Ovary (tissue), 9 donors: ENCODE results near the gene TCF7. TPM values are rescaled to one million over a fixed set of nuclear protein-coding genes. Genes with fewer than 3 reads are reported as not detected.

Source experiments
- DNase-seq, 5 donors: peaks; one replicate each; pipeline ENCODE4 v3.0.0-alpha.2; 2019 to 2020
- H3K27ac ChIP-seq, 2 donors: fragments of 200-600 bp; one replicate each; pipeline versions ENCODE4 v1.5.1 to v1.8.0; 2019 to 2022
- H3K27me3 ChIP-seq: fragments of 200-600 bp; one replicate; pipeline ENCODE4 v1.8.0; 2022
- H3K36me3 ChIP-seq: fragments of 200-600 bp; sonication (generic); one replicate; pipeline ENCODE4 v1.5.1; 2019
- H3K4me1 ChIP-seq: one replicate; pipeline ENCODE4 v1.8.1; 2013; ENCODE audit warnings: mild to moderate bottlenecking, moderate library complexity; ENCODE audit not compliant: insufficient read depth
- H3K4me3 ChIP-seq: fragments of 200-600 bp; sonication (generic); one replicate; pipeline ENCODE4 v1.5.1; 2017
- H3K9me3 ChIP-seq, 2 donors: fragments of 200-600 bp in 1 of 2; sonication (generic) in 1 of 2; one replicate each; pipeline versions ENCODE4 v1.5.1 to v1.8.1; 2013 to 2019; ENCODE audit warnings: mild to moderate bottlenecking in 1 of 2, moderate library complexity in 1 of 2
- EP300 ChIP-seq: sonication (generic); formaldehyde crosslinking; IDR thresholded peaks from one replicate; pipeline ENCODE4 v1.6.1; 2017; ENCODE audit warnings: antibody characterized with exemption
- POLR2A ChIP-seq: fragments of 450-650 bp; IDR thresholded peaks from one replicate; pipeline ENCODE4 v1.6.1; 2017; ENCODE audit warnings: antibody characterized with exemption, mild to moderate bottlenecking, moderate library complexity
- WGBS, 3 donors: extraction: QIAGEN DNeasy Blood & Tissue Kit in 1 of 3; methylation state at CpG; one replicate each; pipeline versions ENCODE4 v1.1.5 to v1.1.7; 2013 to 2017; 5-methylcytosine and 5-hydroxymethylcytosine counted together
- intact Hi-C, 4 donors: fragments of 100-400 bp; cut with DNase I; formaldehyde crosslinking; loops; one replicate each; pipeline versions ENCODE4 v1.11.0 to v1.15.1; 2022 to 2023
- polyA plus RNA-seq, 2 donors: library from polyadenylated mRNA; stranded (reverse); fragments of 200-250 nt in 1 of 2; fragments of 350-450 nt in 1 of 2; fragmentation: Illumina TruSeq in 1 of 2; extraction: RNeasy Lipid Tissue Mini Kit (QIAGEN cat#74804) in 1 of 2; gene quantifications; one replicate each; pipeline ENCODE4 v1.2.3, GENCODE V29; 2013 to 2014
- total RNA-seq, 7 donors: library from RNA; depleted of rRNA in 2 of 7; stranded (reverse); fragments of >200 nt in 2 of 7; fragmentation: NEBNext Ultra II Directional in 3 of 7; extraction: Animal tissue kit (Norgen Biotek cat#: 25700) in 3 of 7; gene quantifications; one replicate each; pipeline versions ENCODE4 v1.1.0 to v1.2.4, GENCODE V29; 2016 to 2023
- TF ChIP-seq, protein P1 (sequence below), 3 donors: fragments of 450-650 bp in 2 of 3; fragments of 200-600 bp in 1 of 3; IDR thresholded peaks; one replicate each; pipeline versions ENCODE4 v1.5.1 to v1.8.0; 2016 to 2022; ENCODE audit warnings: antibody characterized with exemption in 3 of 3, mild to moderate bottlenecking in 1 of 3
- donor health status: DM: no; HTN: no; CAD: no; lungs with moderate emphysema.
- donor health status: DM: no; HTN: no; CAD: no.
- donor health status: Bipolar disorder and iron deficiency.
- donor health status: DM: yes; HTN: yes; CAD: no.
- donor health status: DM: no; HTN: no; CAD: no.
- donor health status: DM: yes; HTN: yes; CAD: no.

The TCF7 gene
- total and polyA plus RNA-seq, 9 donors = 1.7 to 15.2 (median 4.0) TPM

GRCh38 chr5:134093351-134093750 lies 21.1 kb upstream of the TCF7 start:
- TF ChIP-seq, protein P1, sequence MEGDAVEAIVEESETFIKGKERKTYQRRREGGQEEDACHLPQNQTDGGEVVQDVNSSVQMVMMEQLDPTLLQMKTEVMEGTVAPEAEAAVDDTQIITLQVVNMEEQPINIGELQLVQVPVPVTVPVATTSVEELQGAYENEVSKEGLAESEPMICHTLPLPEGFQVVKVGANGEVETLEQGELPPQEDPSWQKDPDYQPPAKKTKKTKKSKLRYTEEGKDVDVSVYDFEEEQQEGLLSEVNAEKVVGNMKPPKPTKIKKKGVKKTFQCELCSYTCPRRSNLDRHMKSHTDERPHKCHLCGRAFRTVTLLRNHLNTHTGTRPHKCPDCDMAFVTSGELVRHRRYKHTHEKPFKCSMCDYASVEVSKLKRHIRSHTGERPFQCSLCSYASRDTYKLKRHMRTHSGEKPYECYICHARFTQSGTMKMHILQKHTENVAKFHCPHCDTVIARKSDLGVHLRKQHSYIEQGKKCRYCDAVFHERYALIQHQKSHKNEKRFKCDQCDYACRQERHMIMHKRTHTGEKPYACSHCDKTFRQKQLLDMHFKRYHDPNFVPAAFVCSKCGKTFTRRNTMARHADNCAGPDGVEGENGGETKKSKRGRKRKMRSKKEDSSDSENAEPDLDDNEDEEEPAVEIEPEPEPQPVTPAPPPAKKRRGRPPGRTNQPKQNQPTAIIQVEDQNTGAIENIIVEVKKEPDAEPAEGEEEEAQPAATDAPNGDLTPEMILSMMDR (IDR thresholded peaks at IDR 0.05) = no peak
- TF ChIP-seq EP300 = no peak
- TF ChIP-seq POLR2A = no peak
- Histone ChIP-seq H3K4me3 (no peak overlapping the region), H3K36me3 (no peaks in the 10 kb centered on the region), H3K27me3 (no peaks in the 10 kb centered on the region), H3K4me1 (no peaks in the 10 kb centered on the region), H3K9me3 (no peaks in the 10 kb centered on the region), H3K27ac (no peak overlapping the region)
- intact Hi-C loops = no loop called here
- DNase-seq = no peak
- 91 to 98% (median 92%) methylated on average over 5 of the region's 5 CpGs for WGBS, 3 donors

DNA sequence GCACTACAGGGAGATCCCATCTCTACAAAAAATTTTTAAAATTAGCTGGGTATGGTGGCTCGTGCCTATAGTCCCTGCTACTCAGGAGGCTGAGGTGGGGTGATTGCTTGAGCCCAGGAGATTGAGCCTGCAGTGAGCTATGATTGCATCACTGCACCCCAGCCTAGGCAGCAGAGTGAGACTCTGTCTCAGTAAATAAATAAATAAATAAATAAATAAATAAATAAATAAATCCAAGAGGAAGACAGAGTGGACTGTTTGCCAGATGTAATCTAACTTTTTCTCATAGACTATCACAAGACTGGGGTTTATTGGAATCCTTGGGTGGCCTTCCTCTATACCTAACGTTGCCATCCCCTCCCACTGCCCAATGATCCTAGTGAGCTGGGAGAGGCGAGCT lies 19.2 kb upstream of the TCF7 start:
- no peak overlapping the region for H3K27ac ChIP-seq
- H3K9me3 ChIP-seq = no peaks in the 10 kb centered on the region
- no peaks in the 10 kb centered on the region for H3K36me3 ChIP-seq
- no peak for DNase-seq
- H3K4me3 ChIP-seq = no peak overlapping the region
- 75 to 78% (median 76%) methylated on average over 3 of the region's 3 CpGs for WGBS, 3 donors
- intact Hi-C loops = no loop called here
- no peak for TF ChIP-seq POLR2A
- no peak for TF ChIP-seq EP300
- TF ChIP-seq, protein P1 (IDR thresholded peaks at IDR 0.05) = no peak
- no peaks in the 10 kb centered on the region for H3K4me1 ChIP-seq
- H3K27me3 ChIP-seq = no peaks in the 10 kb centered on the region

GRCh38 chr5:134095887-134096589 lies 18.4 kb upstream of the TCF7 start:
- H3K9me3 ChIP-seq = no peaks in the 10 kb centered on the region
- WGBS, 3 donors = 64 to 68% (median 67%) methylated on average over 14 to 15 of the region's 15 CpGs
- H3K4me1 ChIP-seq = no peaks in the 10 kb centered on the region
- no peak for DNase-seq
- TF ChIP-seq POLR2A = no peak
- TF ChIP-seq, protein P1 (IDR thresholded peaks at IDR 0.05) = no peak
- no peak for TF ChIP-seq EP300
- no peaks in the 10 kb centered on the region for H3K27me3 ChIP-seq
- H3K27ac ChIP-seq = no peak overlapping the region
- intact Hi-C loops = no loop called here
- no peak overlapping the region for H3K4me3 ChIP-seq
- H3K36me3 ChIP-seq = no peaks in the 10 kb centered on the region

DNA sequence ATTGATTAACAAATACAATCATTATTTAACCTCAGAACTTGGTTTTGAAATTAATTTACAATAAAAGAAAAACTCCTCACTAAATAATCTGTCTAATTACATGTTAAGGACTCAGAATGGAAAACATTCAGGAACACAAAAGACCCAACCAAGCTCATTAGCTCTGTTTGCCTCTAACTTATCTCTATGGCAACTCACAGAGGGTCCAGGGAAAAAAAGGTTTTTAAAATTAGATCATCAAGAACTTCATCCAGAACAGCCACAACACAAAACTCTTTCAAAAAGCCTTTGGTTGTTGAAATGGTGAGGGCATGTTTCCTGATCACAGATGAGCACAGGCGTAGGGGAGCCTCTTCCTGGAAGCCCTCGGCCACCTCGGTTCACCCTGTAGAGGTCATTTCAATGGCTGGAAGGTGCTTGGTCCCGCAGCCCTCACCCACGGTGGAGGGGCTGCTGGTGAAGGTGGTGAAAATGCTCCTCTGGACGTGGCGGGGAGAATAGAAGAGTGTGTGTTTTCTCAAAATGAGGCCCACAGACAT lies 17.2 kb upstream of the TCF7 start:
- intact Hi-C loops = no loop called here
- Histone ChIP-seq H3K27ac (no peak overlapping the region), H3K4me3 (no peak overlapping the region), H3K36me3 (no peaks in the 10 kb centered on the region), H3K9me3 (no peaks in the 10 kb centered on the region), H3K27me3 (no peaks in the 10 kb centered on the region), H3K4me1 (no peaks in the 10 kb centered on the region)
- TF ChIP-seq, protein P1 (IDR thresholded peaks at IDR 0.05) = no peak
- no peak for TF ChIP-seq EP300
- no peak for TF ChIP-seq POLR2A
- DNase-seq = no peak
- WGBS, 3 donors = 75 to 79% (median 75%) methylated on average over 7 of the region's 7 CpGs
